Neutrophil (primary cell): ENCODE data around the gene SERP2.

Experiments
- H3K27ac ChIP-seq: fragments of 200-600 bp; sonication (generic); 2 replicates; pipeline ENCODE4 v1.5.1; 2016; ENCODE audit warnings: mild to moderate bottlenecking, moderate library complexity
- H3K27me3 ChIP-seq: fragments of 200-600 bp; sonication (generic); 2 replicates; pipeline ENCODE4 v1.6.0; 2016; ENCODE audit warnings: mild to moderate bottlenecking
- H3K36me3 ChIP-seq: fragments of 200-600 bp; sonication (generic); 2 replicates; pipeline ENCODE4 v1.5.1; 2017
- H3K4me1 ChIP-seq, 2 experiments: fragments of 200-600 bp in 1 of 2; sonication (generic) in 1 of 2; 1 replicate in 1 of 2; 2 replicates in 1 of 2; pipeline versions ENCODE4 v1.5.1 to v1.6.1; 2013 to 2016; ENCODE audit warnings: low read depth in 1 of 2, low read length in 1 of 2, mild to moderate bottlenecking in 1 of 2, moderate library complexity in 1 of 2; ENCODE audit not compliant: control insufficient read depth in 1 of 2, insufficient read depth in 1 of 2
- H3K4me3 ChIP-seq, 2 experiments: fragments of 200-600 bp in 1 of 2; sonication (generic) in 1 of 2; 1 replicate in 1 of 2; 2 replicates in 1 of 2; pipeline ENCODE4 v1.5.1; 2013 to 2016; ENCODE audit warnings: low read depth in 1 of 2, low read length in 1 of 2, mild to moderate bottlenecking in 1 of 2, moderate library complexity in 1 of 2
- H3K9me3 ChIP-seq: fragments of 200-600 bp; sonication (generic); 2 replicates; pipeline ENCODE4 v1.5.1; 2016
- CTCF ChIP-seq: fragments of 200-600 bp; sonication (generic); IDR thresholded peaks from 2 replicates; pipeline ENCODE4 v1.5.1; 2016; ENCODE audit warnings: antibody characterized with exemption

Gene SERP2

GRCh38 chr13:44331912-44332851 lies 41.4 kb upstream of the SERP2 start:
- H3K4me1 ChIP-seq: no peaks in the 10 kb centered on the region
- H3K36me3 ChIP-seq: no peaks in the 10 kb centered on the region
- H3K9me3 ChIP-seq: no peaks in the 10 kb centered on the region
- H3K27me3 ChIP-seq: no peaks in the 10 kb centered on the region
- no peak overlapping the region for H3K4me3 ChIP-seq
- TF ChIP-seq CTCF: no peak
- no peak overlapping the region for H3K27ac ChIP-seq

DNA sequence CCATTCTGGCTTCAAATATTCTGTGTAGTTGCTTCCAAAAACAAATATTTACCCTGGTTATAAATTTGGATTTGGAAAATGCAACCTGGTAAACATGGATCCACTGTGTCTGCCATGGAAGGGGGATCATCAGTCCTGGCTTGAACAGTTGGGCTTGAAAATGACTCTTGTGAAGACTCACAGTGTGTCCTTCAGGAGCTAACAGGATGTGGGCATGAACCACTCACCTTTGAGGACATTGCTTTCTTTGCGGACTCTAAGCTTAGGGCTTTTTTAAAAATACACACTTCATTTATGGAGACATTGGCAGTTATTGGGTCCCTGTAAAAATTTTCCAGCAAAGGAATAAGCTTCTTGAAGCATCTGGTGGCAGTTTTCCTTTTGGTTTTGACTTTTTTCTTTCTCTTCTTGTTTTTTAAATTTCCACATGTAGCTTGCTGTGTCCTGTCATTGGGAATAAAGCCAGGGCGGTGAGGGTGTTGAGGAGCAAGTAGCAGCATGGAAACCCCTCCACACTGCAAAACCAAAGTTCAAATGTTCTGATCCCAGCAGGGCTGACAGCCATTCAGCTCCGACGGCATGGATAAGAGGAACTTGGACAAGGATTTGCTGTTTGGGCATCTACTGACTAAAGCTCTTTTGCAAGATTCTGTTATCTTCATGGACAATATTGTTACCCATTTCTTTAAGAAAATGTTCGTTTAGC lies 39.5 kb upstream of the SERP2 start:
- Histone ChIP-seq H3K27ac (no peak overlapping the region), H3K9me3 (no peaks in the 10 kb centered on the region), H3K4me1 (no peaks in the 10 kb centered on the region), H3K4me3 (no peak overlapping the region), H3K36me3 (no peaks in the 10 kb centered on the region), H3K27me3 (no peaks in the 10 kb centered on the region)
- TF ChIP-seq CTCF: no peak

DNA sequence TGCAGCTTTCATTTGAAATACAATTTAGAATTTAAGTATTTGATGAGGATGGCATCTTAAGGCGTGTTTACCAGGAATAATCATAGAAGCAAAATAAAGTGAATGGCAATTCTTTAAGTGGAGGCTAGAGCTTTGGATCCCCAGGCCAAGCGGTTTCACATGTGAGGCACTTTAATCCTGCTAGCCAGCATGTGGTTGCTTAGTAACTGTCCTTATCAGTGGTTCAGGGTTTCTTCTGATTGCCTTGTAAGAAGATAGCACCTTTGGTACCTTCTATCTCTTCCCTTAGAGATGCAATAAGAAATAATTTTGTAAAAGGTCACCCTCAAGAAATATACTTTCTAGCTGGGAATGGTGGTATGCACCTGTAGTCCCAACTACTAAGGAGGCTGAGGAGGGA lies 38.9 kb upstream of the SERP2 start:
- H3K9me3 ChIP-seq: no peaks in the 10 kb centered on the region
- no peaks in the 10 kb centered on the region for H3K36me3 ChIP-seq
- H3K4me1 ChIP-seq: no peaks in the 10 kb centered on the region
- TF ChIP-seq CTCF: no peak
- no peak overlapping the region for H3K27ac ChIP-seq
- no peaks in the 10 kb centered on the region for H3K27me3 ChIP-seq
- H3K4me3 ChIP-seq: no peak overlapping the region

- H3K36me3 ChIP-seq: no peaks in the 10 kb centered on the region
- no peak overlapping the region for H3K4me3 ChIP-seq
- no peaks in the 10 kb centered on the region for H3K9me3 ChIP-seq
- H3K27ac ChIP-seq: no peak overlapping the region
- H3K4me1 ChIP-seq: no peaks in the 10 kb centered on the region
- TF ChIP-seq CTCF: no peak
- H3K27me3 ChIP-seq: no peaks in the 10 kb centered on the region
These were observed 36.7 kb upstream of the SERP2 start for GRCh38 chr13:44336934-44337333.

DNA sequence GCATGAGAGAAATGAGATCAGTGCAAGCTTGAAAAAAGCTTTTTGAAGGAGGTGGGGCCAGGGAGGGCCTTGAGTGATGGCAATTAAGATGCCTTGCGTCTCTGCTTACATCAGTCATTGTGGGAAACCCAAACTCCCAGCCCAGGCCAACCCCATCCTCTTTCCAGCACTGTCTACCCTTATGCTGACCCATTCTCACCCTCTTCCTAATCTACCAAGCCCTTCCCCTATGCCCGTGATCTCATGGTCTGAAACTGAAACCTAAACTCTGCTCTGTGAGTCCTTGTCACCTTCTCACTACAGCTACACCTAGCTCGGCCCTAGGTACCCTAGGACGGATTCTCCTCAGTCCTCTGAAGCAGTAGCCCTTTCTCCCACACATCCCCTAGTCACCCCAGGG lies 36.0 kb upstream of the SERP2 start:
- TF ChIP-seq CTCF: no peak
- H3K4me1 ChIP-seq: no peaks in the 10 kb centered on the region
- no peaks in the 10 kb centered on the region for H3K9me3 ChIP-seq
- no peaks in the 10 kb centered on the region for H3K36me3 ChIP-seq
- no peak overlapping the region for H3K4me3 ChIP-seq
- no peaks in the 10 kb centered on the region for H3K27me3 ChIP-seq
- H3K27ac ChIP-seq: no peak overlapping the region
